Activated T-cell treated with anti-CD3 and anti-CD28 coated beads, Interleukin-2, amount 50 U/mL, for 24 hours (primary cell): ENCODE results near the gene CYP26B1.

Experiments used
- DNase-seq: peaks from one replicate; pipeline ENCODE4 v3.0.0-alpha.2; 2020
- H3K27ac Mint-ChIP-seq: 2 replicates; pipeline ENCODE4 v1.8.0; 2020; ENCODE audit warnings: mild to moderate bottlenecking, mixed read lengths
- H3K27me3 Mint-ChIP-seq: 2 replicates; pipeline ENCODE4 v1.8.0; 2020; ENCODE audit warnings: mixed read lengths
- H3K36me3 Mint-ChIP-seq: 2 replicates; pipeline ENCODE4 v1.8.0; 2020; ENCODE audit warnings: low read depth, mixed read lengths
- H3K4me1 Mint-ChIP-seq: 2 replicates; pipeline ENCODE4 v1.8.0; 2020; ENCODE audit warnings: low read depth, mixed read lengths
- H3K4me3 Mint-ChIP-seq: 2 replicates; pipeline ENCODE4 v1.8.0; 2020; ENCODE audit warnings: mild to moderate bottlenecking, moderate library complexity, mixed read lengths
- H3K9me3 Mint-ChIP-seq: 2 replicates; pipeline ENCODE4 v1.8.0; 2020; ENCODE audit warnings: mixed read lengths

CYP26B1 gene

GRCh38 chr2:72131916-72132841 is 15.5 kb downstream of the CYP26B1 start:
- Mint-ChIP-seq H3K27me3 (peaks cover 11% of the 10 kb centered on the region), H3K4me1 (no peaks in the 10 kb centered on the region), H3K9me3 (no peaks in the 10 kb centered on the region), H3K27ac (no peak overlapping the region), H3K4me3 (no peak overlapping the region), H3K36me3 (no peaks in the 10 kb centered on the region)
- no peak for DNase-seq

GRCh38 chr2:72131371-72131891 is 16.2 kb downstream of the CYP26B1 start:
- Mint-ChIP-seq H3K36me3 (no peaks in the 10 kb centered on the region), H3K27me3 (peaks cover 13% of the 10 kb centered on the region), H3K4me1 (no peaks in the 10 kb centered on the region), H3K9me3 (no peaks in the 10 kb centered on the region), H3K4me3 (no peak overlapping the region), H3K27ac (no peak overlapping the region)
- no peak for DNase-seq

- Mint-ChIP-seq H3K4me3 (no peak overlapping the region), H3K27me3 (peaks cover 16% of the 10 kb centered on the region), H3K4me1 (no peaks in the 10 kb centered on the region), H3K27ac (no peak overlapping the region), H3K36me3 (no peaks in the 10 kb centered on the region), H3K9me3 (no peaks in the 10 kb centered on the region)
- no peak for DNase-seq
Measured at GRCh38 chr2:72130659-72131360, 16.9 kb downstream of the CYP26B1 start.

- H3K36me3 Mint-ChIP-seq = no peaks in the 10 kb centered on the region
- no peak overlapping the region for H3K4me3 Mint-ChIP-seq
- no peak for DNase-seq
- no peaks in the 10 kb centered on the region for H3K4me1 Mint-ChIP-seq
- H3K9me3 Mint-ChIP-seq = no peaks in the 10 kb centered on the region
- H3K27me3 Mint-ChIP-seq = peaks cover 17% of the 10 kb centered on the region
- H3K27ac Mint-ChIP-seq = no peak overlapping the region
Measured at GRCh38 chr2:72129681-72130340, 17.9 kb downstream of the CYP26B1 start.

- H3K4me3 Mint-ChIP-seq = no peak overlapping the region
- H3K27ac Mint-ChIP-seq = no peak overlapping the region
- H3K4me1 Mint-ChIP-seq = no peaks in the 10 kb centered on the region
- H3K9me3 Mint-ChIP-seq = no peaks in the 10 kb centered on the region
- no peak for DNase-seq
- H3K27me3 Mint-ChIP-seq = peaks cover 21% of the 10 kb centered on the region
- H3K36me3 Mint-ChIP-seq = no peaks in the 10 kb centered on the region
Measured at GRCh38 chr2:72128843-72129227, 18.8 kb downstream of the CYP26B1 start.

- no peaks in the 10 kb centered on the region for H3K9me3 Mint-ChIP-seq
- H3K4me3 Mint-ChIP-seq = no peak overlapping the region
- no peak for DNase-seq
- H3K4me1 Mint-ChIP-seq = no peaks in the 10 kb centered on the region
- H3K36me3 Mint-ChIP-seq = no peaks in the 10 kb centered on the region
- no peak overlapping the region for H3K27ac Mint-ChIP-seq
- peaks cover 21% of the 10 kb centered on the region for H3K27me3 Mint-ChIP-seq
Measured at GRCh38 chr2:72128059-72128842, 19.4 kb downstream of the CYP26B1 start.

- Mint-ChIP-seq H3K36me3 (no peaks in the 10 kb centered on the region), H3K4me1 (no peaks in the 10 kb centered on the region)
Measured at GRCh38 chr2:72127401-72128058, 20.1 kb downstream of the CYP26B1 start.

GRCh38 chr2:72126186-72127100 is 21.2 kb downstream of the CYP26B1 start:
- Mint-ChIP-seq H3K27ac (no peak overlapping the region), H3K36me3 (no peaks in the 10 kb centered on the region), H3K27me3 (peaks cover 35% of the 10 kb centered on the region), H3K4me1 (no peaks in the 10 kb centered on the region), H3K4me3 (no peak overlapping the region), H3K9me3 (peaks cover 7% of the 10 kb centered on the region)
- DNase-seq = no peak

More at GRCh38 chr2:72127401-72128058, 20.1 kb downstream of the CYP26B1 start:
- Mint-ChIP-seq H3K9me3 (no peaks in the 10 kb centered on the region), H3K27ac (no peak overlapping the region), H3K27me3 (peaks cover 26% of the 10 kb centered on the region), H3K4me3 (no peak overlapping the region)
- no peak for DNase-seq

- peaks cover 8% of the 10 kb centered on the region for H3K9me3 Mint-ChIP-seq
- H3K36me3 Mint-ChIP-seq = no peaks in the 10 kb centered on the region
- no peak overlapping the region for H3K27ac Mint-ChIP-seq
- DNase-seq = no peak
- peaks cover 31% of the 10 kb centered on the region for H3K27me3 Mint-ChIP-seq
- H3K4me3 Mint-ChIP-seq = no peak overlapping the region
- no peaks in the 10 kb centered on the region for H3K4me1 Mint-ChIP-seq
Measured at GRCh38 chr2:72124376-72124775, 23.3 kb downstream of the CYP26B1 start.

- H3K27ac Mint-ChIP-seq = no peak overlapping the region
- H3K27me3 Mint-ChIP-seq = peaks cover 40% of the 10 kb centered on the region
- no peaks in the 10 kb centered on the region for H3K4me1 Mint-ChIP-seq
- peaks cover 8% of the 10 kb centered on the region for H3K9me3 Mint-ChIP-seq
- no peaks in the 10 kb centered on the region for H3K36me3 Mint-ChIP-seq
- H3K4me3 Mint-ChIP-seq = no peak overlapping the region
- no peak for DNase-seq
Measured at GRCh38 chr2:72121153-72121552, 26.5 kb downstream of the CYP26B1 start.

GRCh38 chr2:72118951-72119350 is 28.7 kb downstream of the CYP26B1 start:
- DNase-seq = no peak
- Mint-ChIP-seq H3K27ac (no peak overlapping the region), H3K9me3 (peaks cover 8% of the 10 kb centered on the region), H3K4me1 (no peaks in the 10 kb centered on the region), H3K27me3 (peaks cover 35% of the 10 kb centered on the region), H3K36me3 (no peaks in the 10 kb centered on the region), H3K4me3 (no peak overlapping the region)

GRCh38 chr2:72118386-72118785 is 29.3 kb downstream of the CYP26B1 start:
- DNase-seq = no peak
- Mint-ChIP-seq H3K36me3 (no peaks in the 10 kb centered on the region), H3K9me3 (peaks cover 8% of the 10 kb centered on the region), H3K27me3 (peaks cover 35% of the 10 kb centered on the region), H3K4me1 (no peaks in the 10 kb centered on the region), H3K4me3 (no peak overlapping the region), H3K27ac (no peak overlapping the region)

- DNase-seq = no peak
- Mint-ChIP-seq H3K27ac (no peak overlapping the region), H3K27me3 (peaks cover 31% of the 10 kb centered on the region), H3K4me3 (no peak overlapping the region), H3K4me1 (no peaks in the 10 kb centered on the region), H3K9me3 (peaks cover 8% of the 10 kb centered on the region), H3K36me3 (no peaks in the 10 kb centered on the region)
Measured at GRCh38 chr2:72117718-72118117, 29.9 kb downstream of the CYP26B1 start.
